SK-N-SH (cell line): ENCODE results near the gene SERPINH1. TPM values are rescaled to one million over a fixed set of nuclear protein-coding genes. Genes with fewer than 3 reads are reported as not detected.
A peak's percentile ranks its signal among the peaks of the same experiment; 100 is the strongest.

Source experiments
- CTCF ChIA-PET: fragments of 300-600, 350-600 bp; formaldehyde crosslinking; extraction: SDS; loops from one replicate; lab custom pipeline; 2021; lab: Yijun Ruan, JAX
- POLR2A ChIA-PET: fragments of 350-600 bp; sonication (Branson Sonifier 250); formaldehyde crosslinking; extraction: SDS; loops from one replicate; lab custom pipeline; 2020; ENCODE audit warnings: antibody characterized with exemption, inconsistent platforms; lab: Yijun Ruan, JAX
- DNase-seq: peaks from one replicate; pipeline ENCODE4 v3.0.0; 2012
- H2AFZ ChIP-seq: fragments of 200-600 bp; sonication (generic); 2 replicates; pipeline ENCODE4 v1.8.1; 2016; ENCODE audit warnings: antibody characterized with exemption, mild to moderate bottlenecking, low read depth
- H3F3A ChIP-seq: fragments of 200-600 bp; sonication (generic); replicated peaks from 2 replicates; pipeline ENCODE3; 2016; ENCODE audit warnings: antibody characterized with exemption, mild to moderate bottlenecking; ENCODE audit not compliant: insufficient read depth
- H3K27ac ChIP-seq, 2 experiments: fragments of 200-500 bp in 1 of 2; fragments of 200-600 bp in 1 of 2; sonication (Bioruptor generic) in 1 of 2; sonication (generic), shearing (Covaris generic) in 1 of 2; 2 replicates each; pipeline versions ENCODE4 v1.5.1 to v1.6.1; 2014 to 2016; ENCODE audit warnings: low read depth in 2 of 2, inconsistent platforms in 1 of 2, low read length in 1 of 2, mild to moderate bottlenecking in 1 of 2, mixed read lengths in 1 of 2
- H3K27me3 ChIP-seq: fragments of 200-600 bp; sonication (generic), shearing (Covaris generic); 2 replicates; pipeline ENCODE4 v1.6.1; 2016; ENCODE audit warnings: mixed run types; ENCODE audit not compliant: insufficient read depth
- H3K36me3 ChIP-seq, 2 experiments: fragments of 200-500 bp in 1 of 2; fragments of 200-600 bp in 1 of 2; sonication (Bioruptor generic) in 1 of 2; sonication (generic) in 1 of 2; replicated peaks in 1 of 2; 2 replicates each; pipeline versions ENCODE3 to v1.5.1; 2014 to 2016; ENCODE audit warnings: low read length in 1 of 2, mild to moderate bottlenecking in 1 of 2; ENCODE audit not compliant: insufficient read depth in 2 of 2, control insufficient read depth in 1 of 2
- H3K4me1 ChIP-seq, 2 experiments: fragments of 200-500 bp in 1 of 2; fragments of 200-600 bp in 1 of 2; sonication (Bioruptor generic) in 1 of 2; sonication (generic), shearing (Covaris generic) in 1 of 2; 2 replicates each; pipeline versions ENCODE4 v1.5.1 to v1.6.1; 2014 to 2016; ENCODE audit warnings: low read depth in 1 of 2, low read length in 1 of 2, mixed run types in 1 of 2; ENCODE audit not compliant: insufficient read depth in 2 of 2, control insufficient read depth in 1 of 2
- H3K4me2 ChIP-seq: fragments of 200-600 bp; sonication (generic), shearing (Covaris generic); 2 replicates; pipeline ENCODE4 v1.6.1; 2017; ENCODE audit warnings: mixed run types
- H3K4me3 ChIP-seq, 2 experiments: fragments of 200-500 bp in 1 of 2; fragments of 200-600 bp in 1 of 2; sonication (Bioruptor generic) in 1 of 2; sonication (generic), shearing (Covaris generic) in 1 of 2; 2 replicates each; pipeline versions ENCODE4 v1.5.1 to v1.8.1; 2014 to 2016; ENCODE audit warnings: low read depth in 2 of 2, inconsistent platforms in 1 of 2, low read length in 1 of 2, mild to moderate bottlenecking in 1 of 2, mixed read lengths in 1 of 2, moderate library complexity in 1 of 2
- H3K79me2 ChIP-seq: fragments of 200-600 bp; sonication (generic); 2 replicates; pipeline ENCODE4 v1.8.1; 2017; ENCODE audit warnings: mild to moderate bottlenecking; ENCODE audit not compliant: insufficient read depth
- H3K9ac ChIP-seq: fragments of 200-600 bp; sonication (generic); 2 replicates; pipeline ENCODE4 v1.6.1; 2017; ENCODE audit warnings: mixed run types
- H3K9me2 ChIP-seq: fragments of 200-600 bp; sonication (generic); 2 replicates; pipeline ENCODE4 v1.6.1; 2017; ENCODE audit warnings: mixed run types
- H3K9me3 ChIP-seq: fragments of 200-600 bp; sonication (generic); 2 replicates; pipeline ENCODE4 v1.6.1; 2017; ENCODE audit warnings: mixed run types, mild to moderate bottlenecking, moderate library complexity
- H4K20me1 ChIP-seq: fragments of 200-600 bp; sonication (generic); 2 replicates; pipeline ENCODE4 v1.6.1; 2017; ENCODE audit warnings: mild to moderate bottlenecking, mixed run types; ENCODE audit not compliant: insufficient read depth
- CHD2 ChIP-seq: fragments of 150-350 bp; IDR thresholded peaks from 2 replicates; pipeline ENCODE4 v1.6.1; 2018; ENCODE audit warnings: low read length; ENCODE audit not compliant: partially characterized antibody
- CTCF ChIP-seq: fragments of 200-600 bp; sonication (generic); IDR thresholded peaks from 2 replicates; pipeline ENCODE4 v1.6.1; 2017; ENCODE audit warnings: antibody characterized with exemption, mild to moderate bottlenecking, moderate library complexity
- FOXM1 ChIP-seq: IDR thresholded peaks from 2 replicates; pipeline ENCODE4 v1.4.0; 2012; ENCODE audit warnings: low read depth, mild to moderate bottlenecking
- NRF1 ChIP-seq: IDR thresholded peaks from 2 replicates; pipeline ENCODE4 v1.6.1; 2012; ENCODE audit warnings: low read depth, mild to moderate bottlenecking, low read length
- RAD21 ChIP-seq: IDR thresholded peaks from 2 replicates; pipeline ENCODE4 v1.6.1; 2012; ENCODE audit warnings: mild to moderate bottlenecking, low read length
- RCOR1 ChIP-seq: fragments of 150-350 bp; IDR thresholded peaks from 2 replicates; pipeline ENCODE4 v1.6.1; 2017; ENCODE audit warnings: antibody characterized with exemption, low read length
- SMC3 ChIP-seq: IDR thresholded peaks from 2 replicates; pipeline ENCODE4 v1.6.1; 2012; ENCODE audit warnings: low read depth, low read length, improper control_type of control experiment
- WGBS: methylation state at CpG from one replicate; pipeline ENCODE4 v1.1.6; 2017; ENCODE audit warnings: low lambda C conversion rate; 5-methylcytosine and 5-hydroxymethylcytosine counted together
- polyA plus RNA-seq, 3 experiments: library from polyadenylated mRNA; depleted of rRNA; stranded (reverse); fragments of >200 nt; gene quantifications; 2 replicates each; pipeline ENCODE4 v1.2.3, GENCODE V29; 2012
- TF ChIP-seq, protein P1 (sequence below): fragments of 150-350 bp; IDR thresholded peaks from 2 replicates; pipeline ENCODE4 v1.6.1; 2017; ENCODE audit warnings: antibody characterized with exemption, low read length, low read depth, borderline replicate concordance

SERPINH1 gene
- polyA plus RNA-seq, 1 of the 3 experiments (the other 2 are of a cell fraction), result 293 TPM

DNA sequence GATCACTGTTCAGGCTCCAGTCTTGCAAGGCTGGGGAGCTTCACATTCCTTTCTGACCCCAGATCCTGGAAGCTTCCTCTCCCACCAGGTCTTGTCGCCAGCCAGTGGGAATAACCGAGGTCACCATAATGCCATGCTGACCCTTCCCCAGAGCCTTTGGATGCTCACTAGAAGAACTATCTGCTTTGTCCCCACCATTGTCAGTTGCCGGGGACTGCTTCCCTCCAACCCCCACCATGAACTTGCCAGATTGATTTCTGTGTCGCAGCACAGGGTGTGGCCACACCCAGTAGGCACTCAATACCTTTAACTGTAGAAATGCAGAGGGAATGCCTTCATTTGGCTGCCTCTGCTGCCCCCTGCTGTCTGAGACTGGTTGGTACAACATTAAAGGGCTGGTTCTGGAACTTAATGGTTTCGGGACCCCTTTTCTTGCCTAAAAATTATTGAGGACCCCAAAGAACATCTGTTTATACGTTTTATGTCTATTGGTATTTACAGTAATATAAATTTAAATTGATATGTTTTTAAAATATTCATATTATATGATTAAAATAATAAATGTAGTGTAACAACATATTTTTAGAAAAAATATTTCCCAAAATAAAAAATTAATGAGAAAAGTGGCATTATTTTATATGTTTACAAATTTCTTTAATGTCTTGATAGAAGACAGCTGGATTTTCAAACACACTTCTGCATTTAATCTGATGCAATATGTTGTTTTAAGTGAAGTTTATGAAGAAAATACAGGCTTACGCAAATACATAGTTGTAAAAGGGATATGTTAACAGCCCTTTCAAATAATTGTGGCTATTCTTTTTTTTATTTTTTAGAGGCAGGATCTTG is 29.6 kb upstream of the SERPINH1 start:
- Histone ChIP-seq H3K9me2 (no peaks in the 10 kb centered on the region), H3F3A (no peaks in the 10 kb centered on the region), H3K4me2 (no peak overlapping the region), H3K27ac (no peak overlapping the region), H3K4me3 (no peak overlapping the region), H3K9ac (no peak overlapping the region), H3K9me3 (no peaks in the 10 kb centered on the region), H3K27me3 (no peaks in the 10 kb centered on the region), H2AFZ (no peak overlapping the region), H3K36me3 (no peaks in the 10 kb centered on the region), H4K20me1 (no peaks in the 10 kb centered on the region), H3K79me2 (no peaks in the 10 kb centered on the region), H3K4me1 (no peaks in the 10 kb centered on the region)
- WGBS, result 51% methylated on average over 7 of the region's 7 CpGs
- peak; percentile 71 for DNase-seq
- POLR2A ChIA-PET, result interaction anchor here (0.8 kb wide), 1 partner anchor 192 kb away, joined by 3 read pairs; no protein-coding TSS in a partner anchor
- TF ChIP-seq RCOR1, result no peak
- TF ChIP-seq CHD2, result peak; percentile 35
- peak; percentile 14; the same call in 1 of the 2 replicates for TF ChIP-seq NRF1
- TF ChIP-seq RAD21, result peak; percentile 94
- TF ChIP-seq SMC3, result peak; percentile 96
- peak; percentile 89 for TF ChIP-seq CTCF
- CTCF ChIA-PET, result interaction anchor here (0.6 to 15.4 kb wide), 49 partner anchors 8 to 285 kb away, joined by 3 to 275 read pairs (median 4); partner anchors contain the start of gene KLHL35

DNA sequence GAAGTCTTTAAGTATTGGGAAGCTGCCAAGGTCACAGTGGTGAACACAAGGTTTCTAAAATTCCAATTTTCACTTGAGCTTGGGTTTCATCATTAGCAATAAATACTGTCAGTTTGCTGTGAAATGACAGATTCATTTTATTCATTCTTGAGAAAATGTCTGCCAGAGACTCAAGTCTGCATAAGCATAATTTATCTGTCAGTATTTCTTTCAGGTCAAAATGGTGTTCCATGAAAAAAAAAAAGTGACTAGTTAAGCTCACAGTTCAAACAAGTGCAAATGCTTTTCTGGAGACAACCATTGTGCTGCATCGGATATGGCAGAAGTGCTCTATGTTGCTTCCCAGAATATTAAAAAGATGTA is 28.2 kb upstream of the SERPINH1 start:
- H3K9me3 ChIP-seq, result no peaks in the 10 kb centered on the region
- no peaks in the 10 kb centered on the region for H3K79me2 ChIP-seq
- H3K36me3 ChIP-seq, result no peaks in the 10 kb centered on the region
- no peaks in the 10 kb centered on the region for H4K20me1 ChIP-seq
- H3K4me1 ChIP-seq, result no peaks in the 10 kb centered on the region
- TF ChIP-seq FOXM1, result no peak
- TF ChIP-seq, protein P1, sequence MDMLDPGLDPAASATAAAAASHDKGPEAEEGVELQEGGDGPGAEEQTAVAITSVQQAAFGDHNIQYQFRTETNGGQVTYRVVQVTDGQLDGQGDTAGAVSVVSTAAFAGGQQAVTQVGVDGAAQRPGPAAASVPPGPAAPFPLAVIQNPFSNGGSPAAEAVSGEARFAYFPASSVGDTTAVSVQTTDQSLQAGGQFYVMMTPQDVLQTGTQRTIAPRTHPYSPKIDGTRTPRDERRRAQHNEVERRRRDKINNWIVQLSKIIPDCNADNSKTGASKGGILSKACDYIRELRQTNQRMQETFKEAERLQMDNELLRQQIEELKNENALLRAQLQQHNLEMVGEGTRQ, result no peak
- H2AFZ ChIP-seq, result no peak overlapping the region
- no peak for DNase-seq
- no peaks in the 10 kb centered on the region for H3K9me2 ChIP-seq
- no peak overlapping the region for H3K4me2 ChIP-seq
- POLR2A ChIA-PET, result no interaction called here
- CTCF ChIA-PET, result interaction anchor here (0.7 to 15.4 kb wide), 13 partner anchors 8 to 257 kb away, joined by 3 to 275 read pairs (median 7); partner anchors contain the start of genes GDPD5 and KLHL35
- WGBS, result 90% methylated on average over 1 of the region's 1 CpG
- H3K27ac ChIP-seq, result no peak overlapping the region
- H3K27me3 ChIP-seq, result no peaks in the 10 kb centered on the region
- H3K4me3 ChIP-seq, result no peak overlapping the region
- no peak overlapping the region for H3K9ac ChIP-seq
- no peaks in the 10 kb centered on the region for H3F3A ChIP-seq
